Mesendoderm (in vitro differentiated cells): Measurements from ENCODE around the gene KLF7. TPM values are rescaled to one million over a fixed set of nuclear protein-coding genes. Genes with fewer than 3 reads are reported as not detected.

Source experiments
- DNase-seq: peaks from one replicate; pipeline ENCODE4 v3.0.0; 2013
- H2AK5ac ChIP-seq: 2 replicates; pipeline ENCODE4 v1.6.1; 2013; ENCODE audit warnings: low read length, inconsistent platforms
- H2BK120ac ChIP-seq: 2 replicates; pipeline ENCODE4 v1.6.1; 2013; ENCODE audit warnings: low read depth, mild to moderate bottlenecking, low read length, moderate library complexity, mixed read lengths
- H2BK15ac ChIP-seq: replicated peaks from 2 replicates; pipeline ENCODE4 v1.6.1; 2013; ENCODE audit warnings: low read depth, mild to moderate bottlenecking, moderate library complexity
- H2BK5ac ChIP-seq: 2 replicates; pipeline ENCODE4 v1.6.1; 2013; ENCODE audit warnings: low read length, inconsistent platforms
- H3K18ac ChIP-seq: 2 replicates; pipeline ENCODE4 v1.6.1; 2013; ENCODE audit warnings: mild to moderate bottlenecking, low read length, mixed read lengths
- H3K23ac ChIP-seq: one replicate; pipeline ENCODE4 v1.6.1; 2013; ENCODE audit warnings: low read length
- H3K27ac ChIP-seq: 2 replicates; pipeline ENCODE4 v1.5.1; 2013; ENCODE audit warnings: low read depth, mild to moderate bottlenecking, inconsistent platforms, low read length, moderate library complexity
- H3K27me3 ChIP-seq: 2 replicates; pipeline ENCODE4 v1.6.1; 2013; ENCODE audit warnings: low read length, control low read depth, mild to moderate bottlenecking, inconsistent platforms; ENCODE audit not compliant: insufficient read depth, poor library complexity
- H3K36me3 ChIP-seq: 2 replicates; pipeline ENCODE4 v1.6.1; 2013; ENCODE audit warnings: low read length, inconsistent platforms; ENCODE audit not compliant: control insufficient read depth, insufficient read depth
- H3K4ac ChIP-seq: one replicate; pipeline ENCODE4 v1.6.1; 2013; ENCODE audit warnings: low read depth, mild to moderate bottlenecking, low read length, moderate library complexity
- H3K4me1 ChIP-seq: 2 replicates; pipeline ENCODE4 v1.6.1; 2013; ENCODE audit warnings: low read depth, low read length, inconsistent platforms; ENCODE audit not compliant: control insufficient read depth
- H3K4me2 ChIP-seq: 2 replicates; pipeline ENCODE4 v1.6.1; 2013; ENCODE audit warnings: low read length
- H3K4me3 ChIP-seq: 2 replicates; pipeline ENCODE4 v1.5.1; 2013; ENCODE audit warnings: mild to moderate bottlenecking, low read length
- H3K56ac ChIP-seq: one replicate; pipeline ENCODE4 v1.6.1; 2013; ENCODE audit warnings: low read length
- H3K79me1 ChIP-seq: 2 replicates; pipeline ENCODE4 v1.6.1; 2013; ENCODE audit warnings: low read length, inconsistent platforms
- H3K79me2 ChIP-seq: 2 replicates; pipeline ENCODE4 v1.6.1; 2013; ENCODE audit warnings: mild to moderate bottlenecking, low read length; ENCODE audit not compliant: control insufficient read depth, insufficient read depth
- H3K9ac ChIP-seq: 2 replicates; pipeline ENCODE4 v1.6.1; 2013; ENCODE audit warnings: low read length, inconsistent platforms
- H4K5ac ChIP-seq: one replicate; pipeline ENCODE4 v1.6.1; 2013; ENCODE audit warnings: low read length
- H4K8ac ChIP-seq: one replicate; pipeline ENCODE4 v1.6.1; 2013; ENCODE audit warnings: low read depth, mild to moderate bottlenecking, control low read depth, low read length, moderate library complexity
- WGBS: extraction: QIAGEN DNeasy Blood & Tissue Kit; methylation state at CpG from one replicate; pipeline ENCODE4 v1.1.7; 2013; ENCODE audit warnings: low lambda C conversion rate, missing lambda C conversion rate; ENCODE audit not compliant: insufficient coverage; ENCODE audit errors: extremely low coverage; 5-methylcytosine and 5-hydroxymethylcytosine counted together
- polyA plus RNA-seq, 2 experiments: library from polyadenylated mRNA; stranded (reverse); fragments of 200-250 nt; gene quantifications; one replicate each; pipeline ENCODE4 v1.2.3, GENCODE V29; 2013

Gene KLF7
- polyA plus RNA-seq (2013, experiment 1 of 2): 44.5 TPM
- 41.8 TPM for polyA plus RNA-seq (2013, experiment 2 of 2)

GRCh38 chr2:207165121-207166038 is at the start of gene KLF7:
KLF7 (minus strand) TSS chr2:207165948; CDS start chr2:207165568, 380 bp downstream.
- Histone ChIP-seq H2BK120ac (peak within 1 kb of the TSS; percentile 95), H3K9ac (peak within 1 kb of the TSS; percentile 93), H3K4ac (peak within 1 kb of the TSS; percentile 99), H3K23ac (peak within 1 kb of the TSS; percentile 48), H3K18ac (peak within 1 kb of the TSS; percentile 99), H2BK5ac (peak within 1 kb of the TSS; percentile 91), H3K36me3 (no peaks in the 10 kb centered on the region), H2AK5ac (peak within 1 kb of the TSS; percentile 28), H3K4me2 (peak within 1 kb of the TSS; percentile 72), H4K5ac (no peak within 1 kb of the TSS), H3K79me1 (peaks cover 2% of the 10 kb centered on the region), H3K79me2 (peaks cover 52% of the 10 kb centered on the region), H3K4me1 (peaks cover 16% of the 10 kb centered on the region), H3K27me3 (no peaks in the 10 kb centered on the region), H4K8ac (peak within 1 kb of the TSS; percentile 100), H2BK15ac (no peak within 1 kb of the TSS), H3K56ac (peak within 1 kb of the TSS; percentile 97), H3K4me3 (peak within 1 kb of the TSS; percentile 89), H3K27ac (peak within 1 kb of the TSS; percentile 98)
- WGBS: no CpG with 5 or more reads among the region's 36 CpGs
- DNase-seq: peak; percentile 60

- Histone ChIP-seq H3K4ac (no peak overlapping the region), H3K36me3 (no peaks in the 10 kb centered on the region), H3K79me2 (no peaks in the 10 kb centered on the region), H2BK15ac (no peak overlapping the region), H3K56ac (no peak overlapping the region), H3K18ac (no peak overlapping the region), H3K9ac (no peak overlapping the region), H3K4me3 (no peak overlapping the region), H3K4me1 (no peaks in the 10 kb centered on the region), H3K79me1 (no peaks in the 10 kb centered on the region), H2BK120ac (no peak overlapping the region), H3K23ac (no peak overlapping the region), H3K27ac (no peak overlapping the region), H3K27me3 (no peaks in the 10 kb centered on the region), H2AK5ac (no peak overlapping the region), H2BK5ac (no peak overlapping the region), H4K8ac (no peak overlapping the region), H4K5ac (no peak overlapping the region), H3K4me2 (no peak overlapping the region)
- WGBS: no CpG with 5 or more reads among the region's 2 CpGs
- DNase-seq: no peak
These were observed 49.6 kb upstream of the KLF7 start for GRCh38 chr2:207215308-207215707.

GRCh38 chr2:207214446-207214845 is 48.7 kb upstream of the KLF7 start:
- no CpG with 5 or more reads among the region's 3 CpGs for WGBS
- H3K79me2 ChIP-seq: no peaks in the 10 kb centered on the region
- no peak overlapping the region for H2BK120ac ChIP-seq
- H2BK5ac ChIP-seq: no peak overlapping the region
- H3K4me2 ChIP-seq: no peak overlapping the region
- no peak overlapping the region for H3K23ac ChIP-seq
- no peaks in the 10 kb centered on the region for H3K27me3 ChIP-seq
- no peak overlapping the region for H3K9ac ChIP-seq
- no peak overlapping the region for H2BK15ac ChIP-seq
- H3K36me3 ChIP-seq: no peaks in the 10 kb centered on the region
- no peak for DNase-seq
- no peak overlapping the region for H3K56ac ChIP-seq
- H4K5ac ChIP-seq: no peak overlapping the region
- no peak overlapping the region for H3K27ac ChIP-seq
- H3K79me1 ChIP-seq: no peaks in the 10 kb centered on the region
- H2AK5ac ChIP-seq: no peak overlapping the region
- no peak overlapping the region for H4K8ac ChIP-seq
- no peak overlapping the region for H3K4me3 ChIP-seq
- H3K18ac ChIP-seq: no peak overlapping the region
- H3K4me1 ChIP-seq: no peaks in the 10 kb centered on the region
- no peak overlapping the region for H3K4ac ChIP-seq

GRCh38 chr2:207206011-207206410 is 40.3 kb upstream of the KLF7 start:
- H2BK15ac ChIP-seq: peak overlapping the region; percentile 39
- no peaks in the 10 kb centered on the region for H3K79me2 ChIP-seq
- H3K4ac ChIP-seq: no peak overlapping the region
- H3K9ac ChIP-seq: no peak overlapping the region
- no peak overlapping the region for H4K8ac ChIP-seq
- H2AK5ac ChIP-seq: no peak overlapping the region
- peak overlapping the region; percentile 74 for H2BK120ac ChIP-seq
- H2BK5ac ChIP-seq: peak overlapping the region; percentile 1
- no peaks in the 10 kb centered on the region for H3K4me1 ChIP-seq
- no CpG with 5 or more reads among the region's 3 CpGs for WGBS
- H3K4me3 ChIP-seq: no peak overlapping the region
- H3K79me1 ChIP-seq: no peaks in the 10 kb centered on the region
- DNase-seq: no peak
- H3K18ac ChIP-seq: no peak overlapping the region
- no peaks in the 10 kb centered on the region for H3K27me3 ChIP-seq
- H3K4me2 ChIP-seq: no peak overlapping the region
- no peak overlapping the region for H3K56ac ChIP-seq
- no peaks in the 10 kb centered on the region for H3K36me3 ChIP-seq
- H4K5ac ChIP-seq: no peak overlapping the region
- H3K23ac ChIP-seq: no peak overlapping the region
- no peak overlapping the region for H3K27ac ChIP-seq

GRCh38 chr2:207205173-207205957 is 39.6 kb upstream of the KLF7 start:
- H2AK5ac ChIP-seq: no peak overlapping the region
- H2BK5ac ChIP-seq: peak overlapping the region; percentile 1
- no peaks in the 10 kb centered on the region for H3K79me2 ChIP-seq
- H3K4ac ChIP-seq: no peak overlapping the region
- H3K4me1 ChIP-seq: peaks cover 2% of the 10 kb centered on the region
- no peaks in the 10 kb centered on the region for H3K36me3 ChIP-seq
- H3K4me3 ChIP-seq: no peak overlapping the region
- H3K9ac ChIP-seq: no peak overlapping the region
- no peak overlapping the region for H3K23ac ChIP-seq
- H3K79me1 ChIP-seq: no peaks in the 10 kb centered on the region
- peak overlapping the region; percentile 64 for H3K56ac ChIP-seq
- DNase-seq: no peak
- no peak overlapping the region for H3K18ac ChIP-seq
- no peaks in the 10 kb centered on the region for H3K27me3 ChIP-seq
- H2BK15ac ChIP-seq: peak overlapping the region; percentile 39
- no peak overlapping the region for H4K5ac ChIP-seq
- H2BK120ac ChIP-seq: peak overlapping the region; percentile 74
- no peak overlapping the region for H3K27ac ChIP-seq
- H3K4me2 ChIP-seq: no peak overlapping the region
- H4K8ac ChIP-seq: no peak overlapping the region
